ENCODE measurements around the gene HCRTR1.

The HCRTR1 gene

GRCh38 chr1:31670593-31670964 lies 53.1 kb downstream of the HCRTR1 start:
- DNase-seq, result no peak

GRCh38 chr1:31671147-31671546 lies 53.7 kb downstream of the HCRTR1 start:
- DNase-seq, result no peak

GRCh38 chr1:31671561-31672201 lies 54.2 kb downstream of the HCRTR1 start:
- no peak for DNase-seq

- DNase-seq, result no peak
Observed at GRCh38 chr1:31672986-31673385, 55.5 kb downstream of the HCRTR1 start.

DNA sequence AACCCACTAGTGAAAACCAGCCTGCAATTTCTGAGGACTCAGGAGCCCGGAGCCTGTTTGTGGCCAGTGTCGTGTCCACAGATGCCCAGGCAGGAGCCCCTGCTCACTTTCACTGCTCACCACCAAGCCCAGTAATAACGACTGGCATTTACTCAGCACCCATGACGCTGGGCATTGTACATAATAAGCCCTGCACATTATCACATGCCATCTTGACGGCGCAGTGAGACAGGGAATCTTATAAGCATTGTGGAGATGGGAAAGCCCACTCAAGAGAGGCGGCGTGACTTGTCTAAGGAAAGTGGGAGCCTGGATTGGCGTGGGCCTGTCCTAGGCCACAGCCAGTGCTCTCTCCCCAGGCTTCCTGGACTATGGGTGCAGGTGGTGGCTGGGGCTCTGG lies 55.9 kb downstream of the HCRTR1 start:
- no peak for DNase-seq

DNA sequence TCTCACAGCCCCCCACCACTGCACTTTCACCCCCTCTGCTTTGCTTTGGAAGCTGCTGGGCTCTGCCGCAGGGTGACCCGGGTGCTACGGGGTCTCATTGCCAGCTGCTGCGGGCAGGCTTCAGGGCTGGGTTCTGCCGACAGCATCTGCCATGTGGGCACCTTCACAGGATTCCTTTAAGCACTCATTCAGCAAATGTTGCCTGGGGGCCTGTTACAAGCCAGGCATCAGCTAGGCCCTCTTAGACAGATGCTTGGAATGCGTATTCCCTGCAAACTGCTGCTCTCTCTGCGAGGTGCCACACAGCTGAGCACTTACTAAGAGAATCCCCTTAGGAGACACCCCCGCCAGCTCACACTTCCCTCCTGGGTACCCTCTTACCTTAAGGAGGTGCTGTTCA lies 57.1 kb downstream of the HCRTR1 start:
- no peak for DNase-seq

DNA sequence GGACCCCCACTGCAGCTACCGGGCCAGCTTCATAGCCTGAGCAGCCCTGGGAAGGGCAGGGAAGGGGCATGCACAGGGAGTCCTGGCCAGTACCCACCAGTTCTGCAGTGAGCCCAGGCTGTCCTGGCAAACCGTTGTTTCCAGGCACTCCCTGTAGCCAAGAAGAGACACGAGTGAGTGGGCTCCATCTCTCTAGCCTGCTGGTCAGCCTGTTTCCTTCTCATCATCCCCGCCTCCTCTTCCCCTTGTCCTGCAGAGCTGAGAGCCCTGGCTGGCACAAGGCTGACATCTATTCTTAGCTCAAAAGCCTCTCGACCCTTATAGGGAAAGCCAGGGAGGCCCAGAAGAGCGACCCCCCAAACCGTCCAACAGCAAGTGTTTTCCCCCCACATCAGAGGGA lies 57.7 kb downstream of the HCRTR1 start:
- DNase-seq, result no peak

DNA sequence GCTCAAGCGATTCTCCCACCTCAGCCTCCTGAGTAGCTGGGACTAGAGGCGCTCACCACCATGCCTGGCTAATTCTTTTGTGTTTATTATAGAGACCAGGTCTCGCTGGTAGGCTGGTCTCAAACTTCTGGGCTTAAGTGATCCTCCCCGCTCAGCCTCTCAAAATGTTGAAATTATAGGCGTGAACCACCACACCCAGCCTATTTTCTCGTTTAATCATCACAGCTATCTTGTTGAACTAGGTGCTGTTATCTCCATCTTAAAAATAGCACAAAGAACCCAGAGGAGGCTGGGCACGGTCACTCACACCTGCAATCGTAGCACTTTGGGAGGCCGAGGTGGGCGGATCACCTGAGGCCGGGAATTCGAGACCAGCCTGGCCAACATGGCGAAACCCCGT lies 58.3 kb downstream of the HCRTR1 start:
- no peak for DNase-seq
